ENCODE measurements around the gene RBM17. TPM values are rescaled to one million over a fixed set of nuclear protein-coding genes. Genes with fewer than 3 reads are reported as not detected.
"Not testable (repeated sequence)": the region's sequence is repeated elsewhere in the genome, so short reads cannot be mapped to it uniquely, and the experiment has no call there.

The RBM17 gene
- total RNA-seq, 4 donors from 2014 or later: 58.2 to 97.9 (median 80.0) TPM

DNA sequence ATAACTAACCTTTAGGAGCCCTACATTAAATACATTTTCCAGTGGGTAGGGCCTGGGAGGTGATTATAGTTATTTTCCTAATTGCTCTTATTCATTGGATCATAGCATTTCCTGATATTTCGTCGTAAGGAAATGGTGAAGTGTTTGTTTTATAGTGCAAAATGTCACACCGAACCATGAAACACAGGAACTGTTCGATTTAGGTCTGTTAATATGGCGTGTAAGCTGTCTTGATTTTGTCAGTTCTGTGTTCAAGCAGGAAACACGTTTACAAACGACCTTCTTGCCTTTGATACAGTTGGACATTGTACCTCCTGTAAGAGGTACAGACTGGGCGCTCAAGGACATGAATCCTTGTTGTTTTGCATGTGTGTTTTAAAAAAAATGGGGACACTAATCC lies 14.8 kb downstream of the RBM17 start:
- DNase-seq (ENCODE audit: low spot score) (no peak), ATAC-seq (ENCODE audit: low FRiP score) (no peak)
- no peak for TF ChIP-seq CTCF (IDR thresholded peaks at IDR 0.05)

DNA sequence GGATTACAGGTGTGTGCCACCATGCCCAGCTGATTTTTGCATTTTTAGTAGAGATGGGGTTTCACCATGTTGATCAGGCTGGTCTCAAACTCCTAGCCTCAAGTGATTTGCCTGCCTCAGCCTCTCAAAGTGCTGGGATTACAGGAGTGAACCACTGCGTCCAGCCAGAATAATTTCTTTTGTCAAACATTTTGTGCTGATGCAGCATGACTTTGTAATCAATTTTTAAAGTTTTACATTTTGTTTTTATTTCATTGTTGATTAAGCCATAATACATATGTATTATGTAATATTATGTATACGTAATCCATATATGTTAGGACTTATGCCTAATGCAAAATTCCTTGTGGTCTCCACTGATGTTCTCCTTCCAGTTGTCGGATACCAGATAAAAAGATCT lies 18.8 kb downstream of the RBM17 start:
- not testable (repeated sequence) for DNase-seq (ENCODE audit: low spot score); ATAC-seq (ENCODE audit: low FRiP score)

DNA sequence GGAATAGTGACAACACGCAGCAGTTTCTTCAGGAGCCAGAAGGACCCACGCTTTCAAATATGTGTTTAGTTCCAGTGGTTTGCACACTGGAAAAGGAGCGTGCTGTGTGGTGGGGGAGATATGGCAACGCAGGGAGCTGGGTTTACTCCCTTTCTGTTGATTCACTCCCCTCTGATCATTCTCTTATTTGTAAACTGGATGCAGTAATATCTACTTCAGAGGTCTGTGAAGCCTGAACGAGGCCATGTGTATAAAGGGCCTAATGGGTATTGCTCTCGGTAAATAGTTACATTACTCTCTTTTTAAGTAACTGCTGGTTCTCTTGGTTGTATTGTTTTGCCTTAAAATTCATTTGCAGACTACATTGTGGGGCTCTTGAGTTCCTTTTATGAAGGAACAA lies 19.2 kb downstream of the RBM17 start:
- TF ChIP-seq CTCF (IDR thresholded peaks at IDR 0.05): no peak
- ATAC-seq (ENCODE audit: low FRiP score) (no peak), DNase-seq (ENCODE audit: low spot score) (no peak)

- peak in 2 of 3 donors; percentile 20 to 51 for TF ChIP-seq CTCF (IDR thresholded peaks at IDR 0.05)
- DNase-seq (ENCODE audit: low spot score) (no peak), ATAC-seq (ENCODE audit: low FRiP score) (no peak)
These were observed 20.0 kb downstream of the RBM17 start for GRCh38 chr10:6108631-6109443.

DNA sequence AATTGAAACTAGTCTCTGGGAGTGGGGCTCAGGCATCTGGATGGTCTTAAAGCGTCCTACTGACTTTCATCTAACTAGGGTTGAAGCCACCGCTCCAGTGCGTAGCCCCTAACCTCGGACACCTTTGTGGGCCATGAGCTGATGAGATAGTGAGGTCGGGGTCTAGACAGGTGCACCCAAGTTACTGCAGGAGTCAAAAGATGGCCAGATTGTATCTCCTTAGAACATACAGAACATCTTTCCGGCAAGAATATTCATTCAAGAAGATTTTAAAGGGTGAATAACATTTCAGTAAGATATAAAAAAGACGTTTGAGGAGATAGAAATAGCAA lies 20.6 kb downstream of the RBM17 start:
- no peak for DNase-seq (ENCODE audit: low spot score)
- ATAC-seq (ENCODE audit: low FRiP score): no peak
- no peak for TF ChIP-seq CTCF (IDR thresholded peaks at IDR 0.05)

GRCh38 chr10:6110136-6110535 lies 21.3 kb downstream of the RBM17 start:
- ATAC-seq (ENCODE audit: low FRiP score) (no peak), DNase-seq (ENCODE audit: low spot score) (no peak)
- TF ChIP-seq CTCF (IDR thresholded peaks at IDR 0.05): no peak

- DNase-seq (ENCODE audit: low spot score) (no peak), ATAC-seq (ENCODE audit: low FRiP score) (no peak)
- no peak for TF ChIP-seq CTCF (IDR thresholded peaks at IDR 0.05)
These were observed 24.1 kb downstream of the RBM17 start for GRCh38 chr10:6112893-6113292.
